Neural cell (in vitro differentiated cells): ENCODE results near the gene LARGE1. TPM values are rescaled to one million over a fixed set of nuclear protein-coding genes. Genes with fewer than 3 reads are reported as not detected.

Experiments used
- H2AFZ ChIP-seq: fragments of 200-600, 300-800 bp; sonication (generic), shearing (Covaris generic); 2 replicates; pipeline ENCODE4 v1.6.0; 2014; ENCODE audit warnings: low read depth, mild to moderate bottlenecking, antibody characterized with exemption, low read length, moderate library complexity
- H3F3A ChIP-seq: fragments of 200-600 bp; shearing (Covaris generic); 2 replicates; pipeline ENCODE4 v1.6.1; 2016; ENCODE audit warnings: mild to moderate bottlenecking, moderate library complexity, mixed read lengths, antibody characterized with exemption, low read length; ENCODE audit not compliant: insufficient read depth, poor library complexity, severe bottlenecking
- H3K27ac ChIP-seq: fragments of 200-600, 300-800 bp; sonication (generic), shearing (Covaris generic); 2 replicates; pipeline ENCODE4 v1.5.1; 2014; ENCODE audit warnings: mild to moderate bottlenecking, low read length, moderate library complexity
- H3K27me3 ChIP-seq: fragments of 300-800, 200-600 bp; sonication (generic), shearing (Covaris generic); 2 replicates; pipeline ENCODE4 v1.6.0; 2014; ENCODE audit warnings: mild to moderate bottlenecking, low read depth, low read length, moderate library complexity; ENCODE audit not compliant: insufficient read depth
- H3K36me3 ChIP-seq: fragments of 300-800, 200-600 bp; sonication (generic), shearing (Covaris generic); 2 replicates; pipeline ENCODE4 v1.5.1; 2014; ENCODE audit warnings: mild to moderate bottlenecking, antibody characterized with exemption, low read length, moderate library complexity; ENCODE audit not compliant: insufficient read depth
- H3K4me2 ChIP-seq: fragments of 300-800, 200-600 bp; sonication (generic), shearing (Covaris generic); 2 replicates; pipeline ENCODE4 v1.6.0; 2014; ENCODE audit warnings: mild to moderate bottlenecking, low read length
- H3K4me3 ChIP-seq: fragments of 300-800, 200-600 bp; sonication (generic), shearing (Covaris generic); 2 replicates; pipeline ENCODE4 v1.5.1; 2014; ENCODE audit warnings: mild to moderate bottlenecking, low read length, moderate library complexity
- H3K79me2 ChIP-seq: fragments of 200-600 bp; shearing (Covaris generic); replicated peaks from 2 replicates; pipeline ENCODE4 v1.6.0; 2014; ENCODE audit warnings: mild to moderate bottlenecking, low read length, moderate library complexity; ENCODE audit not compliant: insufficient read depth
- H3K9ac ChIP-seq: fragments of 300-800, 200-600 bp; sonication (generic), shearing (Covaris generic); 2 replicates; pipeline ENCODE4 v1.6.1; 2016; ENCODE audit warnings: mild to moderate bottlenecking, low read length, mixed read lengths
- H3K9me2 ChIP-seq: fragments of 200-600 bp; shearing (Covaris generic); 2 replicates; pipeline ENCODE4 v1.6.1; 2016; ENCODE audit warnings: mild to moderate bottlenecking, low read length, mixed read lengths; ENCODE audit not compliant: insufficient read depth
- H3K9me3 ChIP-seq: fragments of 200-600, 300-800 bp; sonication (generic), shearing (Covaris generic); 2 replicates; pipeline ENCODE4 v1.6.1; 2016; ENCODE audit warnings: mild to moderate bottlenecking, mixed run types, low read length, moderate library complexity, mixed read lengths
- H4K20me1 ChIP-seq: fragments of 200-600 bp; shearing (Covaris generic); 2 replicates; pipeline ENCODE4 v1.6.1; 2016; ENCODE audit warnings: mild to moderate bottlenecking, mixed run types; ENCODE audit not compliant: insufficient read depth
- EZH2 ChIP-seq: fragments of 200-600, 300-800 bp; shearing (Covaris generic), sonication (generic); IDR thresholded peaks from 2 replicates; pipeline ENCODE4 v1.6.1; 2014; ENCODE audit warnings: antibody characterized with exemption, low read length, borderline replicate concordance, mild to moderate bottlenecking; ENCODE audit not compliant: insufficient read depth, poor library complexity, severe bottlenecking
- MXI1 ChIP-seq: fragments of 450-650 bp; conservative IDR thresholded peaks from 2 replicates; pipeline ENCODE4 v1.6.1; 2014; ENCODE audit warnings: antibody characterized with exemption, mild to moderate bottlenecking; ENCODE audit not compliant: poor library complexity, severe bottlenecking
- RAD21 ChIP-seq: fragments of 450-650 bp; conservative IDR thresholded peaks from 2 replicates; pipeline ENCODE4 v1.6.1; 2014; ENCODE audit warnings: antibody characterized with exemption, mild to moderate bottlenecking, moderate library complexity
- TAF1 ChIP-seq: IDR thresholded peaks from 2 replicates; pipeline ENCODE4 v1.6.1; 2012; ENCODE audit warnings: low read depth
- polyA plus RNA-seq: library from polyadenylated mRNA; depleted of rRNA; stranded (reverse); fragments of >200 nt; gene quantifications from 2 replicates; pipeline ENCODE4 v1.2.3, GENCODE V29; 2014
- TF ChIP-seq, protein P1 (sequence below): IDR thresholded peaks from 2 replicates; pipeline ENCODE4 v1.6.1; 2012; ENCODE audit warnings: borderline replicate concordance
- TF ChIP-seq, protein P2 (sequence below): fragments of 450-650 bp; IDR thresholded peaks from 2 replicates; pipeline ENCODE4 v1.5.1; 2014; ENCODE audit warnings: antibody characterized with exemption, mild to moderate bottlenecking, moderate library complexity; ENCODE audit not compliant: poor library complexity, severe bottlenecking

The LARGE1 gene
- polyA plus RNA-seq, 1 donor from 2014 or later, result 27.5 TPM

DNA sequence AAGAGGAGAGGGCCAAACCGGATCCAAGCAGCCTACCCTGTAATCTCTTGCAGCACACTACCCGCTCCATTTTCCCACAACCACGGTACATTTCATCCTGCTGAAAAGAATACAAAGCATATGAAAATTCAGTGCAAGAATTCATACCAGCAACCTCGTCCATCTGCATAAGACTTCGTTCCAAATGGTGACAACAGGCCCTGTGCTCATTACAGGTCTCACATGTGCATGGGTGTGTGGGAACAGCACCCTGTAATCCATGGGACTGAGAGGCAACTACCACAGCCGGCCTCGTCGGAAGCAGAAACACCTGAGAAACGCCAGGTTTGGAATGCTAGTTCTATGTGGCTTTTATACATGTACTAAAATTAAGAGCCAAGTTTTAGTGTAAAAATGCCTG is 52.3 kb downstream of the LARGE1 start:
- no peaks in the 10 kb centered on the region for H3K79me2 ChIP-seq
- H3K9me2 ChIP-seq, result no peaks in the 10 kb centered on the region
- no peak overlapping the region for H3K4me2 ChIP-seq
- H3K27me3 ChIP-seq, result no peaks in the 10 kb centered on the region
- H2AFZ ChIP-seq, result no peak overlapping the region
- TF ChIP-seq, protein P1, sequence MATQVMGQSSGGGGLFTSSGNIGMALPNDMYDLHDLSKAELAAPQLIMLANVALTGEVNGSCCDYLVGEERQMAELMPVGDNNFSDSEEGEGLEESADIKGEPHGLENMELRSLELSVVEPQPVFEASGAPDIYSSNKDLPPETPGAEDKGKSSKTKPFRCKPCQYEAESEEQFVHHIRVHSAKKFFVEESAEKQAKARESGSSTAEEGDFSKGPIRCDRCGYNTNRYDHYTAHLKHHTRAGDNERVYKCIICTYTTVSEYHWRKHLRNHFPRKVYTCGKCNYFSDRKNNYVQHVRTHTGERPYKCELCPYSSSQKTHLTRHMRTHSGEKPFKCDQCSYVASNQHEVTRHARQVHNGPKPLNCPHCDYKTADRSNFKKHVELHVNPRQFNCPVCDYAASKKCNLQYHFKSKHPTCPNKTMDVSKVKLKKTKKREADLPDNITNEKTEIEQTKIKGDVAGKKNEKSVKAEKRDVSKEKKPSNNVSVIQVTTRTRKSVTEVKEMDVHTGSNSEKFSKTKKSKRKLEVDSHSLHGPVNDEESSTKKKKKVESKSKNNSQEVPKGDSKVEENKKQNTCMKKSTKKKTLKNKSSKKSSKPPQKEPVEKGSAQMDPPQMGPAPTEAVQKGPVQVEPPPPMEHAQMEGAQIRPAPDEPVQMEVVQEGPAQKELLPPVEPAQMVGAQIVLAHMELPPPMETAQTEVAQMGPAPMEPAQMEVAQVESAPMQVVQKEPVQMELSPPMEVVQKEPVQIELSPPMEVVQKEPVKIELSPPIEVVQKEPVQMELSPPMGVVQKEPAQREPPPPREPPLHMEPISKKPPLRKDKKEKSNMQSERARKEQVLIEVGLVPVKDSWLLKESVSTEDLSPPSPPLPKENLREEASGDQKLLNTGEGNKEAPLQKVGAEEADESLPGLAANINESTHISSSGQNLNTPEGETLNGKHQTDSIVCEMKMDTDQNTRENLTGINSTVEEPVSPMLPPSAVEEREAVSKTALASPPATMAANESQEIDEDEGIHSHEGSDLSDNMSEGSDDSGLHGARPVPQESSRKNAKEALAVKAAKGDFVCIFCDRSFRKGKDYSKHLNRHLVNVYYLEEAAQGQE, result no peak
- TF ChIP-seq, protein P2, sequence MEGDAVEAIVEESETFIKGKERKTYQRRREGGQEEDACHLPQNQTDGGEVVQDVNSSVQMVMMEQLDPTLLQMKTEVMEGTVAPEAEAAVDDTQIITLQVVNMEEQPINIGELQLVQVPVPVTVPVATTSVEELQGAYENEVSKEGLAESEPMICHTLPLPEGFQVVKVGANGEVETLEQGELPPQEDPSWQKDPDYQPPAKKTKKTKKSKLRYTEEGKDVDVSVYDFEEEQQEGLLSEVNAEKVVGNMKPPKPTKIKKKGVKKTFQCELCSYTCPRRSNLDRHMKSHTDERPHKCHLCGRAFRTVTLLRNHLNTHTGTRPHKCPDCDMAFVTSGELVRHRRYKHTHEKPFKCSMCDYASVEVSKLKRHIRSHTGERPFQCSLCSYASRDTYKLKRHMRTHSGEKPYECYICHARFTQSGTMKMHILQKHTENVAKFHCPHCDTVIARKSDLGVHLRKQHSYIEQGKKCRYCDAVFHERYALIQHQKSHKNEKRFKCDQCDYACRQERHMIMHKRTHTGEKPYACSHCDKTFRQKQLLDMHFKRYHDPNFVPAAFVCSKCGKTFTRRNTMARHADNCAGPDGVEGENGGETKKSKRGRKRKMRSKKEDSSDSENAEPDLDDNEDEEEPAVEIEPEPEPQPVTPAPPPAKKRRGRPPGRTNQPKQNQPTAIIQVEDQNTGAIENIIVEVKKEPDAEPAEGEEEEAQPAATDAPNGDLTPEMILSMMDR, result no peak
- H3K9me3 ChIP-seq, result no peaks in the 10 kb centered on the region
- H3K9ac ChIP-seq, result no peak overlapping the region
- H3F3A ChIP-seq, result no peaks in the 10 kb centered on the region
- H4K20me1 ChIP-seq, result no peaks in the 10 kb centered on the region
- H3K4me3 ChIP-seq, result no peak overlapping the region
- H3K36me3 ChIP-seq, result no peaks in the 10 kb centered on the region
- no peak overlapping the region for H3K27ac ChIP-seq

DNA sequence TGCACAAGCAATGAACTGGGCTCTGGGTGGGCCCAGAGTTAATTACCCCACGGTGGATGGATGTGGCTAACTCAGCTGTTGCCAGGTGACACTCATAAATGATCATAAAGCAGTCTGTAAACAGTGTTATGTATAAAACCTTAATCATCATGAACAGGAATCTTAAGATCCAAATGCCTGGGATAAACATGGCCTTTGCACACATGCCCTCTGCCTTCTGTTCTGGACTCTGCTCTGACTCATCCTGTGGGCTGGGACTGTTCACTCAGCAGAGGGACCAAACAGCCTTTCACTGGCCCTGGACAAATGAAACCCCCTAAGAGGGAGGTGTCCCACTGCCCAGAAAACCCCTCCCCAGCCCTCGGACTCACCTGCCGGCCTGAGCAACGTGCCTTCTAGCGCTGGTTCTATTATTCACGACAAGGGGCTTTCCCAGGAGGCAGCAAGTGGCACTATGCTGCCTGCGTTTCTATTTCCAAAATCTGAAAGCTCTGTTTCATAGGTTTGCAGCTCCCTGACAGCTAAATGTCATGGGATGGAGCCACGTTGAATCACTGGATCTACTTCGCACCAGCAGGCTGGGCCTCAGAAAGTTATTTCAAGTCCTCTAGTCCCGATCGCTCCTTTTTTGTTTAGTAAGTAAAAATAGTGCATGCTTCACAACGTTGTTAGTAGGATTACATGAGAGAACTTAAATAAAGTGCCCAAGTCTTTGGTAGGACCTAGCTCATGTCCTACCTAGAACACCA is 53.0 kb downstream of the LARGE1 start:
- Histone ChIP-seq H3K9me2 (no peaks in the 10 kb centered on the region), H3K9ac (no peak overlapping the region), H3K4me2 (no peak overlapping the region), H4K20me1 (no peaks in the 10 kb centered on the region), H3K79me2 (no peaks in the 10 kb centered on the region), H3K27ac (no peak overlapping the region), H3K36me3 (no peaks in the 10 kb centered on the region), H3K9me3 (no peaks in the 10 kb centered on the region), H2AFZ (no peak overlapping the region), H3K27me3 (no peaks in the 10 kb centered on the region), H3F3A (no peaks in the 10 kb centered on the region), H3K4me3 (no peak overlapping the region)
- TF ChIP-seq MXI1 (no peak), TAF1 (no peak), EZH2 (no peak), RAD21 (no peak)
- TF ChIP-seq, protein P2, result no peak
